HepG2 (cell line): ENCODE results near the gene EID3. TPM values are rescaled to one million over a fixed set of nuclear protein-coding genes. Genes with fewer than 3 reads are reported as not detected.
A peak's percentile ranks its signal among the peaks of the same experiment; 100 is the strongest.

Source experiments
- ATAC-seq: fragments of 200-7000 bp; cut with Tn5 transposase; 3 replicates; pipeline ENCODE4 v1.9.1; 2020; ENCODE audit warnings: mild to moderate bottlenecking, moderate library complexity
- BruUV-seq: library from RNA; stranded (reverse); fragments of 400-500 nt; replicated peaks from 2 replicates; lab custom pipeline; 2021; lab: Mats Ljungman, UMichigan
- CTCF ChIA-PET: fragments of 300-600 bp; formaldehyde crosslinking; extraction: SDS; loops from one replicate; lab custom pipeline; 2021; ENCODE audit warnings: low total read pairs, inconsistent platforms, low intra/inter-chr PET ratio; lab: Yijun Ruan, JAX
- POLR2A ChIA-PET: fragments of 350-600 bp; sonication (Branson Sonifier 250); formaldehyde crosslinking; loops from one replicate; lab custom pipeline; 2020; ENCODE audit warnings: antibody characterized with exemption, inconsistent platforms; lab: Yijun Ruan, JAX
- DNase-seq: peaks from one replicate; pipeline ENCODE4 v3.0.0-alpha.2; 2015; ENCODE audit warnings: low spot score
- FAIRE-seq: peaks from 3 replicates; lab custom pipeline; 2011; peaks lifted over from hg19 to GRCh38; lab: Jason Lieb, UNC
- H2AFZ ChIP-seq: one replicate; pipeline ENCODE4 v1.6.1; 2011; ENCODE audit warnings: low read length, inconsistent platforms
- H3K27ac ChIP-seq: fragments of 300-600 bp; 3 replicates; pipeline ENCODE4 v1.8.0; 2011; ENCODE audit warnings: mixed run types, mild to moderate bottlenecking, mixed read lengths, low read length, inconsistent platforms; ENCODE audit not compliant: insufficient read depth; ENCODE audit errors: extremely low read length
- H3K27me3 ChIP-seq, 2 experiments: fragments of 200-600 bp in 1 of 2; 2 replicates in 1 of 2; 3 replicates in 1 of 2; pipeline versions ENCODE4 v1.6.0 to v1.8.0; 2011; ENCODE audit warnings: low read length in 2 of 2, mild to moderate bottlenecking in 2 of 2, moderate library complexity in 2 of 2, inconsistent platforms in 1 of 2; ENCODE audit not compliant: insufficient read depth in 2 of 2, control insufficient read depth in 1 of 2
- H3K36me3 ChIP-seq, 2 experiments: fragments of 200-600 bp in 1 of 2; replicated peaks in 1 of 2; 2 replicates in 1 of 2; 3 replicates in 1 of 2; pipeline versions ENCODE4 v1.5.1 to v1.8.0; 2011; ENCODE audit warnings: low read length in 2 of 2, inconsistent platforms in 1 of 2; ENCODE audit not compliant: insufficient read depth in 2 of 2, control insufficient read depth in 1 of 2
- H3K4me1 ChIP-seq: 2 replicates; pipeline ENCODE4 v1.5.1; 2012; ENCODE audit warnings: low read length, inconsistent platforms; ENCODE audit not compliant: insufficient read depth
- H3K4me2 ChIP-seq: 2 replicates; pipeline ENCODE4 v1.6.0; 2011; ENCODE audit warnings: low read depth, low read length, inconsistent platforms
- H3K4me3 ChIP-seq, 3 experiments: fragments of 200-600 bp in 1 of 3; sonication (generic), shearing (Covaris generic) in 1 of 3; replicated peaks in 1 of 3; 2 replicates each; pipeline ENCODE4 v1.5.1; 2011 to 2016; ENCODE audit warnings: low read length in 3 of 3, inconsistent platforms in 2 of 3, low read depth in 2 of 3, mild to moderate bottlenecking in 2 of 3, control low read depth in 1 of 3, mixed read lengths in 1 of 3; ENCODE audit not compliant: insufficient read depth in 1 of 3
- H3K79me2 ChIP-seq: one replicate; pipeline ENCODE4 v1.6.1; 2011; ENCODE audit warnings: low read length, inconsistent platforms; ENCODE audit not compliant: insufficient read depth
- H3K9ac ChIP-seq: 2 replicates; pipeline ENCODE4 v1.6.0; 2011; ENCODE audit warnings: mild to moderate bottlenecking, low read depth, low read length, inconsistent platforms; ENCODE audit not compliant: insufficient read depth
- H3K9me3 ChIP-seq: 2 replicates; pipeline ENCODE4 v1.5.1; 2012; ENCODE audit warnings: mild to moderate bottlenecking, low read length
- H4K20me1 ChIP-seq: 2 replicates; pipeline ENCODE4 v1.6.0; 2011; ENCODE audit warnings: inconsistent platforms, mild to moderate bottlenecking, low read length, moderate library complexity; ENCODE audit not compliant: insufficient read depth
- HMGXB4 ChIP-seq, 2 experiments: sonication (generic) in 1 of 2; formaldehyde crosslinking in 1 of 2; IDR thresholded peaks; 2 replicates each; pipeline versions ENCODE4 v1.4.0 to v1.6.1; 2018 to 2020; ENCODE audit warnings: missing genetic modification reagents in 2 of 2, borderline replicate concordance in 1 of 2, low read depth in 1 of 2, mild to moderate bottlenecking in 1 of 2, missing biosample characterization in 1 of 2
- KLF9 ChIP-seq: IDR thresholded peaks from 2 replicates; pipeline ENCODE4 v1.6.1; 2016; ENCODE audit warnings: low read depth
- POLR2A ChIP-seq, 2 experiments: IDR thresholded peaks; 2 replicates each; pipeline ENCODE4 v1.6.1; 2011; ENCODE audit warnings: low read depth in 2 of 2, low read length in 2 of 2, mild to moderate bottlenecking in 1 of 2, moderate library complexity in 1 of 2; ENCODE audit not compliant: insufficient read depth in 1 of 2
- ZNF121 ChIP-seq: sonication (generic); formaldehyde crosslinking; IDR thresholded peaks from 2 replicates; pipeline ENCODE4 v1.5.0; 2020; ENCODE audit warnings: mild to moderate bottlenecking, missing genetic modification reagents
- ZNF274 ChIP-seq: sonication (generic); formaldehyde crosslinking; IDR thresholded peaks from 2 replicates; pipeline ENCODE4 v1.5.1; 2020; ENCODE audit warnings: mild to moderate bottlenecking, missing genetic modification reagents
- ZSCAN5A ChIP-seq: sonication (generic); formaldehyde crosslinking; IDR thresholded peaks from 2 replicates; pipeline ENCODE4 v1.8.0; 2022; ENCODE audit warnings: mild to moderate bottlenecking, missing genetic modification reagents, borderline replicate concordance
- WGBS: methylation state at CpG from one replicate; pipeline ENCODE4 v1.1.6; 2017; ENCODE audit warnings: low lambda C conversion rate; 5-methylcytosine and 5-hydroxymethylcytosine counted together
- in situ Hi-C: cut with HindIII; loops from 2 replicates; pipeline ENCODE4 v1.10.0; 2017; ENCODE audit warnings: low pct_unique_long_range_greater_than_20kb; ENCODE audit not compliant: extremely low pct_ligation_motif_present
- intact Hi-C: fragments of 100-400 bp; cut with micrococcal nuclease; formaldehyde crosslinking; loops from one replicate; pipeline ENCODE4 v1.10.0; 2022; ENCODE audit not compliant: unreplicated experiment
- polyA plus RNA-seq, 8 experiments: library from polyadenylated mRNA; depleted of rRNA in 3 of 8; stranded (reverse) in 7 of 8; unstranded in 1 of 8; fragments of >200 nt; fragmentation: Illumina TruSeq in 4 of 8; extraction: Trizol in 4 of 8; gene quantifications; 2 replicates each; pipeline versions ENCODE4 v1.2.1 to v1.2.3, GENCODE V29; 2011 to 2016; ENCODE audit warnings: low read depth in 4 of 8, missing spikeins in 1 of 8, mixed read lengths in 1 of 8; ENCODE audit not compliant: insufficient read depth in 1 of 8
- total RNA-seq, 5 experiments: library from RNA; depleted of rRNA; stranded (reverse); fragments of >200 nt; fragmentation: Illumina TruSeq; extraction: Trizol; gene quantifications; 2 replicates each; pipeline ENCODE4 v1.2.3, GENCODE V29; 2016; ENCODE audit warnings: low read depth in 1 of 5

EID3 gene
- total and polyA plus RNA-seq, 2 of the 13 experiments (the other 11 are each of a cell fraction or from before 2014, with no cell fraction given): 0.38 to 4.5 TPM

- Histone ChIP-seq H4K20me1 (peaks cover 6% of the 10 kb centered on the region), H3K4me1 (no peaks in the 10 kb centered on the region), H3K79me2 (peaks cover 4% of the 10 kb centered on the region), H3K36me3 (peaks cover 35 to 94% of the 10 kb centered on the region in 2 experiments), H3K27me3 (no peaks in the 10 kb centered on the region), H3K9me3 (no peaks in the 10 kb centered on the region), H3K9ac (no peak overlapping the region), H2AFZ (no peak overlapping the region), H3K27ac (no peak overlapping the region), H3K4me3 (no peak overlapping the region), H3K4me2 (no peak overlapping the region)
- ChIA-PET CTCF (no interaction called here), POLR2A (no interaction called here)
- FAIRE-seq (no peak), ATAC-seq (0 out of 3 replicates have a peak, but pooled peaks have one; percentile 23), DNase-seq (no peak)
- no TSS peak for BruUV-seq
- intact Hi-C loops: no loop called here
- no peak for TF ChIP-seq KLF9 (CRISPR knock-in tag)
- TF ChIP-seq ZNF274 (CRISPR knock-in tag): no peak
- 0 out of 4 replicates have a peak, but pooled peaks of 1 of the 2 experiments have one; percentile 14 for TF ChIP-seq POLR2A (IDR thresholded peaks at IDR 0.05; ENCODE audit: insufficient read depth in 1 of 2, low read depth in 2 of 2, low read length in 2 of 2)
- no peak for TF ChIP-seq HMGXB4 (CRISPR knock-in tag; IDR thresholded peaks at IDR 0.05; ENCODE audit: borderline replicate concordance in 1 of 2, low read depth in 1 of 2)
- in situ Hi-C loops: no loop called here
Measured at GRCh38 chr12:104316936-104317335, 13.4 kb downstream of the EID3 start.

DNA sequence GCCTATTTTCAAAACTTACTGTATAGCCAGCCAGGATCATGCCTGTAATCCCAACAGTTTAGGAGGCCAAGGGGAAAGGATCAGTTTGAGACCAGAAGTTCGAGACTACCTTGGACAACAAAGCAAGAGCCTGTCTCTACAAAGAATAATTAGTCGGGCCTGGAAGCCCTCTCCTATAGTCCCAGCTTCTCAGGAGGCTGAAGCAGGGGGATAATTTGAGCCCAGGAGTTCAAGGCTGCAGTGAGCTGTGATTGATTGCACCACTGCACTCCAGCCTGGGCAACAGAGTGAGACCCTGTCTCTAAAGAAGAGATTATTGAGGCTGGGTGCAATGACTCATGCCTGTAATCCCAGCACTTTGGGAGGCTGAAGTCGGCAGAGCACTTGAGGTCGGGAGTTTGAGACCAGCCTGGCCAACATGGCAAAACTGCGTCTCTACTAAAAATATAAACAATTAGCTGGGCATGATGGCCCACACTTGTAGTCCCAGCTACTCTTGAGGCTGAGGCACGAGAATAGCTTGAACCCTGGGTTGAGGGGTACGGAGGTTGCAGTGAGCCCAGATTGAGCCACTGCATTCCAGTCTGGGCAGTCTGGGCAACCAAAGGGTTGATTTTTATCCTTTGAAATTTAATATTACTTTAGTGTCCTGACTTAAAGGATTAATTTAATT lies 14.1 kb downstream of the EID3 start:
- FAIRE-seq (no peak), DNase-seq (no peak), ATAC-seq (peak; percentile 15; the same call in 1 of the 3 replicates)
- Histone ChIP-seq H3K4me2 (no peak overlapping the region), H3K9ac (no peak overlapping the region), H3K27me3 (no peaks in the 10 kb centered on the region), H3K36me3 (peaks cover 34 to 92% of the 10 kb centered on the region in 2 experiments), H3K4me1 (no peaks in the 10 kb centered on the region), H2AFZ (no peak overlapping the region), H4K20me1 (peaks cover under 1% of the 10 kb centered on the region), H3K4me3 (no peak overlapping the region), H3K79me2 (peaks cover 2% of the 10 kb centered on the region), H3K9me3 (no peaks in the 10 kb centered on the region), H3K27ac (no peak overlapping the region)
- ChIA-PET CTCF (no interaction called here), POLR2A (no interaction called here)
- no TSS peak for BruUV-seq
- WGBS: over 99% methylated on average over 7 of the region's 7 CpGs
- TF ChIP-seq ZNF121 (CRISPR knock-in tag) (peak; percentile 74), ZSCAN5A (CRISPR knock-in tag) (no peak)
- in situ Hi-C loops: no loop called here
- intact Hi-C loops: no loop called here
